OCI-LY1 (cell line): ENCODE data around the gene ZNF827.

Experiments
- EZH2 ChIP-seq: fragments of 200-600 bp; sonication (generic), shearing (Covaris generic); IDR thresholded peaks from 2 replicates; pipeline ENCODE4 v1.8.0; 2017; ENCODE audit warnings: borderline replicate concordance, mixed run types, mild to moderate bottlenecking, antibody characterized with exemption, low read length, moderate library complexity, mixed read lengths
- TF ChIP-seq, protein P1 (sequence below): fragments of 200-600 bp; sonication (generic), shearing (Covaris generic); IDR thresholded peaks from 2 replicates; pipeline ENCODE4 v1.5.1; 2017; ENCODE audit warnings: mild to moderate bottlenecking, antibody characterized with exemption, low read length, moderate library complexity, mixed read lengths

DNA sequence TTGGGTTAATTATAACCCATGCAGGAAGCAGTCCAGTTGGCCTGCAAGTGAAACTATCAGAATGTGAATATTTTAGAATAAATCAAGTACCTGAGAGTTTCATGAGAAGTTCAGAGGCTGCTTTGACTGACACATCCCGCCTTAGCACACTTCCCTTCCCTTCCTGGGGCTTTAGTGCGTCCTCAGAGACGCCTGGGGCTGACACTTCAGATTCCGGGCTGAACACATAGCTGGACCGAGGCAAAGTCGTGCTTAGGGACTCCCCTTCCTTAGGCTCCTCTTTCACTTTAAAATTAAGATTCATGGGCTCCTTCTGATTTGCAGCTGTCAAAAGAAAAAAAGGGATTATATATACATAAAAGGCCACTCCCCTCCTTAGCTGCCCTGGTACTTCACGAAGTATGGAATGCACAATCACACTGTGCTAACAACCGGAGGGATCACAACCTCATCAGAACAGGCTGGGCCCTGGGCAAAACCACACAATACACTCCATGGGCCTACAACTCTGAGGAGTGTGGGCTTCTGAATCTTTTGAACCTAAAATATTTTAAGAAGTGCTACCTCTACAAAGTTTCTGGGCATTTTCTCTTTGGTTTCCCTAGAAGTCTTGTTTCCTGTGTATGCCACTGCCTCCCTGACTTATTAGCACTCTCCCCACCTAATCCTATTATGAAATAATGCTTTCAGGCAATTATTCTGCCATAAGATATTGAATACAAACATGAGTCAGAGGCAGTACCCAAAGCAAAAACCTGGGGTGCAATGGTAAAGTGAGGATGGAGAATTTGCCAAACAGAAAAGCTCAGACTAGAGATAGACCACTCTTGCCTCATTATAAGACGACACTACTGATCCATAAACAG lies 68.2 kb downstream of the ZNF827 start:
- TF ChIP-seq, protein P1, sequence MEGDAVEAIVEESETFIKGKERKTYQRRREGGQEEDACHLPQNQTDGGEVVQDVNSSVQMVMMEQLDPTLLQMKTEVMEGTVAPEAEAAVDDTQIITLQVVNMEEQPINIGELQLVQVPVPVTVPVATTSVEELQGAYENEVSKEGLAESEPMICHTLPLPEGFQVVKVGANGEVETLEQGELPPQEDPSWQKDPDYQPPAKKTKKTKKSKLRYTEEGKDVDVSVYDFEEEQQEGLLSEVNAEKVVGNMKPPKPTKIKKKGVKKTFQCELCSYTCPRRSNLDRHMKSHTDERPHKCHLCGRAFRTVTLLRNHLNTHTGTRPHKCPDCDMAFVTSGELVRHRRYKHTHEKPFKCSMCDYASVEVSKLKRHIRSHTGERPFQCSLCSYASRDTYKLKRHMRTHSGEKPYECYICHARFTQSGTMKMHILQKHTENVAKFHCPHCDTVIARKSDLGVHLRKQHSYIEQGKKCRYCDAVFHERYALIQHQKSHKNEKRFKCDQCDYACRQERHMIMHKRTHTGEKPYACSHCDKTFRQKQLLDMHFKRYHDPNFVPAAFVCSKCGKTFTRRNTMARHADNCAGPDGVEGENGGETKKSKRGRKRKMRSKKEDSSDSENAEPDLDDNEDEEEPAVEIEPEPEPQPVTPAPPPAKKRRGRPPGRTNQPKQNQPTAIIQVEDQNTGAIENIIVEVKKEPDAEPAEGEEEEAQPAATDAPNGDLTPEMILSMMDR = no peak
- TF ChIP-seq EZH2 = no peak
